ENCODE data around the gene IRS1. TPM values are rescaled to one million over a fixed set of nuclear protein-coding genes. Genes with fewer than 3 reads are reported as not detected.

The IRS1 gene
- total and polyA plus RNA-seq, 7 donors: 2.3 to 29.1 (median 18.5) TPM

GRCh38 chr2:226837787-226838603 lies 38.4 kb upstream of the IRS1 start:
- Histone ChIP-seq H3K4me1 (peaks cover 0 to 33% (median 26%) of the 10 kb centered on the region in 4 donors), H3K27ac (peak overlapping the region in 3 of 4 donors; percentile 98 to 99 (median 99)), H3K9me3 (no peaks in the 10 kb centered on the region), H3K36me3 (peaks cover 0 to 5% (median 0%) of the 10 kb centered on the region in 4 donors), H3K4me3 (no peak overlapping the region), H3K27me3 (no peaks in the 10 kb centered on the region)
- intact Hi-C loops (cut with DNase I): loop anchor here (2.0 to 10.0 kb wide), 4 partner anchors 37 to 1173 kb away; partner anchors contain the start of gene MFF
- DNase-seq: no peak
- no peak for TF ChIP-seq EP300 (IDR thresholded peaks at IDR 0.05)
- TF ChIP-seq POLR2A (IDR thresholded peaks at IDR 0.05): no peak
- no peak for TF ChIP-seq POLR2AphosphoS5 (IDR thresholded peaks at IDR 0.05)
- TF ChIP-seq CTCF (IDR thresholded peaks at IDR 0.05): no peak
- WGBS, 2 donors: 80 to 91% methylated on average over 12 of the region's 12 CpGs

GRCh38 chr2:226837334-226837733 lies 37.7 kb upstream of the IRS1 start:
- TF ChIP-seq POLR2AphosphoS5 (IDR thresholded peaks at IDR 0.05) (no peak), CTCF (IDR thresholded peaks at IDR 0.05) (no peak), POLR2A (IDR thresholded peaks at IDR 0.05) (no peak), EP300 (IDR thresholded peaks at IDR 0.05) (no peak)
- Histone ChIP-seq H3K4me1 (peaks cover 0 to 33% (median 26%) of the 10 kb centered on the region in 4 donors), H3K27me3 (no peaks in the 10 kb centered on the region), H3K36me3 (peaks cover 0 to 5% (median 0%) of the 10 kb centered on the region in 4 donors), H3K4me3 (no peak overlapping the region), H3K9me3 (no peaks in the 10 kb centered on the region), H3K27ac (peak overlapping the region; percentile 98 to 99 (median 99))
- intact Hi-C loops (cut with DNase I): loop anchor here (2.0 to 10.0 kb wide), 4 partner anchors 37 to 1173 kb away; partner anchors contain the start of gene MFF
- WGBS, 2 donors: 70 to 89% methylated on average over 7 of the region's 7 CpGs
- no peak for DNase-seq

GRCh38 chr2:226836548-226836885 lies 36.9 kb upstream of the IRS1 start:
- H3K27me3 ChIP-seq: no peaks in the 10 kb centered on the region
- 1% methylated on average over 6 of the region's 6 CpGs for WGBS, 2 donors
- DNase-seq: no peak

GRCh38 chr2:226835796-226836547 lies 36.4 kb upstream of the IRS1 start, which contains the start of gene RHBDD1:
TSS of gene RHBDD1 (plus strand) at chr2:226836054. CDS start at chr2:226864694, 28,640 bp downstream.
- H3K4me1 ChIP-seq: peaks cover 0 to 33% (median 26%) of the 10 kb centered on the region in 4 donors
- H3K4me3 ChIP-seq: peak within 1 kb of the TSS; percentile 75 to 92 (median 84)
- peaks cover 0 to 5% (median 0%) of the 10 kb centered on the region in 4 donors for H3K36me3 ChIP-seq
- intact Hi-C loops (cut with DNase I): loop anchor here (2.0 to 10.0 kb wide), 4 partner anchors 35 to 1171 kb away; partner anchors contain the start of gene MFF
- H3K27me3 ChIP-seq: no peaks in the 10 kb centered on the region
- no peak for TF ChIP-seq CTCF (IDR thresholded peaks at IDR 0.05)
- TF ChIP-seq POLR2A (IDR thresholded peaks at IDR 0.05): peak; percentile 88 to 91
- TF ChIP-seq EP300 (IDR thresholded peaks at IDR 0.05): peak in 2 of 4 donors; percentile 20 to 63
- peak; percentile 93 to 98 (median 96) for TF ChIP-seq POLR2AphosphoS5 (IDR thresholded peaks at IDR 0.05)
- WGBS, 2 donors: 0% methylated on average over 75 of the region's 75 CpGs
- no peaks in the 10 kb centered on the region for H3K9me3 ChIP-seq
- peak within 1 kb of the TSS; percentile 98 to 99 (median 99) for H3K27ac ChIP-seq
- peak; percentile 97 for DNase-seq

More at GRCh38 chr2:226836548-226836885, 36.9 kb upstream of the IRS1 start:
- Histone ChIP-seq H3K9me3 (no peaks in the 10 kb centered on the region), H3K27ac (peak overlapping the region; percentile 98 to 99 (median 99)), H3K4me1 (peaks cover 0 to 33% (median 26%) of the 10 kb centered on the region in 4 donors), H3K36me3 (peaks cover 0 to 5% (median 0%) of the 10 kb centered on the region in 4 donors), H3K4me3 (peak overlapping the region; percentile 75 to 92 (median 84))
- intact Hi-C loops (cut with DNase I): loop anchor here (2.0 to 10.0 kb wide), 4 partner anchors 36 to 1172 kb away; partner anchors contain the start of gene MFF
- no peak for TF ChIP-seq CTCF (IDR thresholded peaks at IDR 0.05)
- no peak for TF ChIP-seq EP300 (IDR thresholded peaks at IDR 0.05)
- no peak for TF ChIP-seq POLR2AphosphoS5 (IDR thresholded peaks at IDR 0.05)
- TF ChIP-seq POLR2A (IDR thresholded peaks at IDR 0.05): no peak
